Parathyroid adenoma (tissue), 2 donors: ENCODE measurements around the gene ARNT2.

Experiments used
- H2AFZ ChIP-seq: fragments of 300-600 bp; sonication (generic); one replicate; pipeline ENCODE4 v1.7.0; 2017; ENCODE audit warnings: antibody characterized with exemption, mild to moderate bottlenecking
- H3K27ac ChIP-seq: fragments of 300-600 bp; sonication (generic); one replicate; pipeline ENCODE4 v1.7.0; 2017
- H3K27me3 ChIP-seq: fragments of 300-600 bp; sonication (generic); one replicate; pipeline ENCODE4 v1.7.0; 2017; ENCODE audit warnings: low read length; ENCODE audit not compliant: control insufficient read depth, insufficient read depth
- H3K36me3 ChIP-seq: fragments of 300-600 bp; sonication (generic); one replicate; pipeline ENCODE4 v1.7.0; 2017; ENCODE audit warnings: low read length; ENCODE audit not compliant: control insufficient read depth, insufficient read depth
- H3K4me1 ChIP-seq: fragments of 300-600 bp; sonication (generic); one replicate; pipeline ENCODE4 v1.7.0; 2017; ENCODE audit warnings: control low read depth
- H3K4me2 ChIP-seq: fragments of 300-600 bp; sonication (generic); one replicate; pipeline ENCODE4 v1.7.0; 2017; ENCODE audit warnings: low read length
- H3K4me3 ChIP-seq: fragments of 300-600 bp; sonication (generic); one replicate; pipeline ENCODE4 v1.7.0; 2017; ENCODE audit warnings: low read depth, low read length
- H3K79me2 ChIP-seq: fragments of 300-600 bp; sonication (generic); one replicate; pipeline ENCODE4 v1.7.0; 2017; ENCODE audit warnings: control low read depth
- H3K9ac ChIP-seq: fragments of 300-600 bp; sonication (generic); one replicate; pipeline ENCODE4 v1.7.0; 2017; ENCODE audit warnings: mild to moderate bottlenecking
- H3K9me3 ChIP-seq: fragments of 300-600 bp; sonication (generic); one replicate; pipeline ENCODE4 v1.7.0; 2017; ENCODE audit warnings: low read length; ENCODE audit not compliant: control insufficient read depth
- TF ChIP-seq, protein P1 (sequence below): fragments of 300-600 bp; sonication (generic); IDR thresholded peaks from one replicate; pipeline ENCODE4 v1.7.0; 2017; ENCODE audit warnings: antibody characterized with exemption, mild to moderate bottlenecking
- donor health status: primary hyperparathyroidism.

ARNT2 gene

DNA sequence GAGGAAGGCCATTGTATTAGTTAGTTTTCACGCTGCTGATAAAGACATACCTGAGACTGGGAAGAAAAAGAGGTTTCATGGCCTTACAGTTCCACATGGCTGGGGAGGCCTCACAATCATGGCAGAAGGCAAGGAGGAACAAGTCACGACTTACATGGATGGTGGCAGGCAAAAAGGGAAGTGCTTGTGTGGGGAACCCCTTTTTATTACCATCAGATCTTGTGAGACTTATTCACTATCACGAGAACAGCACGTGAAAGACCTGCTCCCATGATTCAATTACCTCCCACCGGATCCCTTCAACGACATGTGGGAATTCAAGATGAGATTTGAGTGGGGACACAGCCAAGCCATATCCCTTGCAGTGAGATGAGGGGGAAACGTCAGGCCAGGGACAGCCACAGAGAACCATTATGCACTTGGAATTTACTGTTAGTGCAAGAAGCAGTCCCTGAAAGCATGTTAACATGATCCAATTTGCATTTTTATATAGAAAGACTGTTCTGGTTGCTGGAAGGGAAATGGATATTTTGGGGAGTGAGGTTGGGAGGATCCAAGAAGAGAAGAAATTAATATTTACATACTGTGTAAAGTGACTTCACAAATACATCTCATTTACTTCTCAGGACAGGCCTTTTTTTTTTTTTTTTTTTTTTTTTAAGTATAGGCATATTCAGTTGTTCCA is 87.1 kb downstream of the ARNT2 start:
- no peak overlapping the region for H3K4me2 ChIP-seq
- no peak overlapping the region for H3K9ac ChIP-seq

DNA sequence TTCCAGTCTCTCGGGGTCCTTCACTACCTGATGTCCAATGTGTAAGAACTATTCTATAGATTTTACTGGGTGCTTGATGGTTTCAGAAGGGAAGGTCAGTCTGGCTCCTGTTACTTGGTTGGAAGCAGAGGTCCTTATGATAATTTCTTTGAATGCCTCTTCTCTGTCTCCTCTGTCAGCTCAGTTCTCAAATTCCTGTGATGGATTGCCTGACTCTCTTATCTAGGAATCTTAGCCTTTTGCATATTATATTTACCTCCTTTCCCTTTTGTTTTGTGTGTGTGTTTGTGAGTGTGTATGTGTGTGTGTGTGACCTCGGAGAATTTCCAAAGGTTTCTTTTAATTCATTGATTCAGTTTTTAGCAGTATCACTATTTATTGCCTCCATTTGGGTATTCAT is 88.2 kb downstream of the ARNT2 start:
- H3K9ac ChIP-seq = no peak overlapping the region
- no peaks in the 10 kb centered on the region for H3K9me3 ChIP-seq
- TF ChIP-seq, protein P1, sequence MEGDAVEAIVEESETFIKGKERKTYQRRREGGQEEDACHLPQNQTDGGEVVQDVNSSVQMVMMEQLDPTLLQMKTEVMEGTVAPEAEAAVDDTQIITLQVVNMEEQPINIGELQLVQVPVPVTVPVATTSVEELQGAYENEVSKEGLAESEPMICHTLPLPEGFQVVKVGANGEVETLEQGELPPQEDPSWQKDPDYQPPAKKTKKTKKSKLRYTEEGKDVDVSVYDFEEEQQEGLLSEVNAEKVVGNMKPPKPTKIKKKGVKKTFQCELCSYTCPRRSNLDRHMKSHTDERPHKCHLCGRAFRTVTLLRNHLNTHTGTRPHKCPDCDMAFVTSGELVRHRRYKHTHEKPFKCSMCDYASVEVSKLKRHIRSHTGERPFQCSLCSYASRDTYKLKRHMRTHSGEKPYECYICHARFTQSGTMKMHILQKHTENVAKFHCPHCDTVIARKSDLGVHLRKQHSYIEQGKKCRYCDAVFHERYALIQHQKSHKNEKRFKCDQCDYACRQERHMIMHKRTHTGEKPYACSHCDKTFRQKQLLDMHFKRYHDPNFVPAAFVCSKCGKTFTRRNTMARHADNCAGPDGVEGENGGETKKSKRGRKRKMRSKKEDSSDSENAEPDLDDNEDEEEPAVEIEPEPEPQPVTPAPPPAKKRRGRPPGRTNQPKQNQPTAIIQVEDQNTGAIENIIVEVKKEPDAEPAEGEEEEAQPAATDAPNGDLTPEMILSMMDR = no peak
- H3K27ac ChIP-seq = no peak overlapping the region
- no peaks in the 10 kb centered on the region for H3K36me3 ChIP-seq
- H3K4me3 ChIP-seq = no peak overlapping the region
- H2AFZ ChIP-seq = no peak overlapping the region
- H3K27me3 ChIP-seq = no peaks in the 10 kb centered on the region
- no peak overlapping the region for H3K4me2 ChIP-seq
- no peaks in the 10 kb centered on the region for H3K79me2 ChIP-seq
- no peaks in the 10 kb centered on the region for H3K4me1 ChIP-seq

More for the DNA sequence above, 87.1 kb downstream of the ARNT2 start:
- Histone ChIP-seq H3K4me1 (no peaks in the 10 kb centered on the region), H3K27ac (no peak overlapping the region), H3K36me3 (no peaks in the 10 kb centered on the region), H3K27me3 (no peaks in the 10 kb centered on the region), H3K4me3 (no peak overlapping the region), H3K9me3 (no peaks in the 10 kb centered on the region), H3K79me2 (no peaks in the 10 kb centered on the region), H2AFZ (no peak overlapping the region)
- TF ChIP-seq, protein P1 = no peak

DNA sequence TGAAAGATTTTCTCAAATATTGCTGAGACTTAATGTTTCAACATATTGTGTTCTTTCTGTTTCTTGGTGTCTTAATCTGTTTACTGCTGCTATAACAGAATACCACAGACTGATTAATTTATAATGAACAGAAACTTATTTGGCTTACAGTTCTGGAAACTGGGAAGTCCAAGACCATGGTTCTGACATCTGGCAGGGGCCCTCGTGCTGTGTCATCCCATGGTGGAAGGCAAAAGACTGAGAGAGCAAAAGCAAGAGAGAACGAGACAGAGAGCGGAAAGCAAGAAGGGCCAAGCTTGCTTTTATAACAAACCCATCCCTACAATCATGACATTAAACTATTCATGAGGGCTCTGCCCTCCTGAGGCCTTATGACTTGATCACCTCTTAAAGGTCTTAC is 88.7 kb downstream of the ARNT2 start:
- no peaks in the 10 kb centered on the region for H3K9me3 ChIP-seq
- H3K9ac ChIP-seq = no peak overlapping the region
- no peak overlapping the region for H3K27ac ChIP-seq
- no peak overlapping the region for H2AFZ ChIP-seq
- no peaks in the 10 kb centered on the region for H3K27me3 ChIP-seq
- TF ChIP-seq, protein P1 = no peak
- H3K4me2 ChIP-seq = no peak overlapping the region
- no peaks in the 10 kb centered on the region for H3K79me2 ChIP-seq
- no peaks in the 10 kb centered on the region for H3K4me1 ChIP-seq
- H3K4me3 ChIP-seq = no peak overlapping the region
- no peaks in the 10 kb centered on the region for H3K36me3 ChIP-seq

DNA sequence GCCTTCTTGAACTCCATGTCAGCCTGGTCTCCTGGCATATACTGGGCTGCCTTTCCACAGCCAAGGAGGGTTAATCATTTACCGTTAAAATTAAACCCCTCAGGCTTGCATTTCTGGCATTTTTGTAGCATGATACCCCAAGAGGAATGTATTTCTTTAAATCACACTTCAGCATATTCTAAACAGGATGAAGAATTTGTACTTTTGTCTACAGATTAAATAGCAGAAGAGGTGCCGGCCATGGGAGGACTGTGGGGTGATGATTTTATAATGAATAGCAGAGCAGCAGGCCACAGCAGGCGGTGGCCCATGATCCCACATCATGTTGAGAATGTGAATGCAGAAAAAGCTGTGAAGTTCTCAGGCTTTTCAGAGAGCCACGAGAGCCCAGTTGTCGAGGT is 90.2 kb downstream of the ARNT2 start:
- no peak overlapping the region for H3K27ac ChIP-seq
- no peaks in the 10 kb centered on the region for H3K79me2 ChIP-seq
- no peak overlapping the region for H2AFZ ChIP-seq
- H3K9ac ChIP-seq = no peak overlapping the region
- no peaks in the 10 kb centered on the region for H3K9me3 ChIP-seq
- H3K4me1 ChIP-seq = no peaks in the 10 kb centered on the region
- H3K4me2 ChIP-seq = no peak overlapping the region
- H3K27me3 ChIP-seq = no peaks in the 10 kb centered on the region
- no peak overlapping the region for H3K4me3 ChIP-seq
- TF ChIP-seq, protein P1 = no peak
- no peaks in the 10 kb centered on the region for H3K36me3 ChIP-seq

DNA sequence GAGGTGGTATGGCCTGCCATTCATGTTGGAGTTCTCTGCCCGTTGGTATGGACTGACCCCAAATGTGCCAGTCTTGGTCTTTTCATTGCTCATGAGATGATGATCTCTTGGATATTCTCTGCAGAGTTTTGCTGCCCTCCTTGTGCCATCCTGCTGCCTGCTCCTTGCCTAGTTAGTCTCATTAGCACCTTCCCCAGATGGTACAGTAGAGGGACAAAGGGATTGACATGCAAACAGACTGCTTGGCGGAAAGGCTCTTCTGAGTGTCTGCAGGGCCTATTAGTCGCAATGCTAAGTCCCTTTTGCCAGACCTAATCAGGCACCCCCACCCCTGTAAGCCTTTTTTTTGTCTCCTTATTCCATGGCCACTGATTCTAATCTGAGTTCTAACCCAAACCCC is 90.6 kb downstream of the ARNT2 start:
- Histone ChIP-seq H3K4me1 (no peaks in the 10 kb centered on the region), H3K27me3 (no peaks in the 10 kb centered on the region), H3K9me3 (no peaks in the 10 kb centered on the region), H3K9ac (no peak overlapping the region), H3K27ac (no peak overlapping the region), H3K4me3 (no peak overlapping the region), H3K36me3 (no peaks in the 10 kb centered on the region), H3K79me2 (no peaks in the 10 kb centered on the region), H3K4me2 (no peak overlapping the region), H2AFZ (no peak overlapping the region)
- TF ChIP-seq, protein P1 = no peak
